HepG2 (cell line): ENCODE results near the gene TBC1D1. TPM values are rescaled to one million over a fixed set of nuclear protein-coding genes. Genes with fewer than 3 reads are reported as not detected.

Experiments used
- ATRX ChIP-seq: sonication (generic); formaldehyde crosslinking; IDR thresholded peaks from 2 replicates; pipeline ENCODE4 v1.4.0; 2020; ENCODE audit warnings: missing genetic modification reagents, borderline replicate concordance
- CBFB ChIP-seq: sonication (generic); formaldehyde crosslinking; IDR thresholded peaks from 2 replicates; pipeline ENCODE4 v1.4.0; 2020; ENCODE audit warnings: missing genetic modification reagents
- EED ChIP-seq: sonication (generic); formaldehyde crosslinking; IDR thresholded peaks from 2 replicates; pipeline ENCODE4 v1.5.0; 2020; ENCODE audit warnings: mild to moderate bottlenecking, missing genetic modification reagents
- EZH2 ChIP-seq: conservative IDR thresholded peaks from 2 replicates; pipeline ENCODE4 v1.6.1; 2012; ENCODE audit warnings: mild to moderate bottlenecking, low read depth, low read length, moderate library complexity
- FOXM1 ChIP-seq: sonication (generic); formaldehyde crosslinking; IDR thresholded peaks from 2 replicates; pipeline ENCODE4 v1.5.0; 2020; ENCODE audit warnings: missing genetic modification reagents
- KLF9 ChIP-seq: IDR thresholded peaks from 2 replicates; pipeline ENCODE4 v1.6.1; 2016; ENCODE audit warnings: low read depth
- MEF2D ChIP-seq: sonication (generic); formaldehyde crosslinking; IDR thresholded peaks from 2 replicates; pipeline ENCODE4 v1.5.1; 2020; ENCODE audit warnings: mild to moderate bottlenecking, missing genetic modification reagents
- MEIS1 ChIP-seq: sonication (generic); formaldehyde crosslinking; IDR thresholded peaks from 2 replicates; pipeline ENCODE4 v1.9.0; 2021; ENCODE audit warnings: mild to moderate bottlenecking, missing genetic modification reagents, moderate library complexity, borderline replicate concordance
- MYC ChIP-seq: sonication (generic); formaldehyde crosslinking; IDR thresholded peaks from 2 replicates; pipeline ENCODE4 v1.9.0; 2021; ENCODE audit warnings: missing genetic modification reagents, borderline replicate concordance
- NFATC3 ChIP-seq: sonication (generic); formaldehyde crosslinking; IDR thresholded peaks from 2 replicates; pipeline ENCODE4 v1.5.1; 2020; ENCODE audit warnings: mild to moderate bottlenecking, missing genetic modification reagents
- PHB2 ChIP-seq: fragments of 450-650 bp; IDR thresholded peaks from 2 replicates; pipeline ENCODE4 v1.6.1; 2018; ENCODE audit not compliant: partially characterized antibody
- POLR2G ChIP-seq: fragments of 200-400 bp; formaldehyde crosslinking; IDR thresholded peaks from 2 replicates; pipeline ENCODE4 v1.6.1; 2018; ENCODE audit warnings: mild to moderate bottlenecking, low read depth, low read length, moderate library complexity
- SSRP1 ChIP-seq: IDR thresholded peaks from 2 replicates; pipeline ENCODE4 v1.6.1; 2016; ENCODE audit warnings: control low read depth
- STAT5B ChIP-seq: sonication (generic); formaldehyde crosslinking; IDR thresholded peaks from 2 replicates; pipeline ENCODE4 v1.4.0; 2020; ENCODE audit warnings: missing genetic modification reagents
- ZBTB1 ChIP-seq: sonication (generic); formaldehyde crosslinking; IDR thresholded peaks from 2 replicates; pipeline ENCODE4 v1.4.0; 2020; ENCODE audit warnings: missing genetic modification reagents, borderline replicate concordance
- ZFP1 ChIP-seq: IDR thresholded peaks from 2 replicates; pipeline ENCODE4 v1.6.1; 2016
- ZNF251 ChIP-seq: sonication (generic); formaldehyde crosslinking; IDR thresholded peaks from 2 replicates; pipeline ENCODE4 v1.9.0; 2021; ENCODE audit warnings: mild to moderate bottlenecking, missing genetic modification reagents
- ZNF260 ChIP-seq: sonication (generic); formaldehyde crosslinking; IDR thresholded peaks from 2 replicates; pipeline ENCODE4 v1.4.0; 2020; ENCODE audit warnings: missing genetic modification reagents, low read depth, mild to moderate bottlenecking, borderline replicate concordance
- ZNF562 ChIP-seq: sonication (generic); formaldehyde crosslinking; IDR thresholded peaks from 2 replicates; pipeline ENCODE4 v1.8.0; 2022; ENCODE audit warnings: missing genetic modification reagents, borderline replicate concordance
- ZNF570 ChIP-seq: sonication (generic); formaldehyde crosslinking; IDR thresholded peaks from 2 replicates; pipeline ENCODE4 v1.4.0; 2020; ENCODE audit warnings: mild to moderate bottlenecking, missing genetic modification reagents, borderline replicate concordance
- ZNF607 ChIP-seq: sonication (generic); formaldehyde crosslinking; IDR thresholded peaks from 2 replicates; pipeline ENCODE4 v1.5.1; 2020; ENCODE audit warnings: missing genetic modification reagents, mild to moderate bottlenecking, borderline replicate concordance
- ZNF746 ChIP-seq: sonication (generic); formaldehyde crosslinking; IDR thresholded peaks from 2 replicates; pipeline ENCODE4 v1.8.0; 2022; ENCODE audit warnings: mild to moderate bottlenecking, missing genetic modification reagents
- polyA plus RNA-seq, 8 experiments: library from polyadenylated mRNA; depleted of rRNA in 3 of 8; stranded (reverse) in 7 of 8; unstranded in 1 of 8; fragments of >200 nt; fragmentation: Illumina TruSeq in 4 of 8; extraction: Trizol in 4 of 8; gene quantifications; 2 replicates each; pipeline versions ENCODE4 v1.2.1 to v1.2.3, GENCODE V29; 2011 to 2016; ENCODE audit warnings: low read depth in 4 of 8, missing spikeins in 1 of 8, mixed read lengths in 1 of 8; ENCODE audit not compliant: insufficient read depth in 1 of 8
- total RNA-seq, 5 experiments: library from RNA; depleted of rRNA; stranded (reverse); fragments of >200 nt; fragmentation: Illumina TruSeq; extraction: Trizol; gene quantifications; 2 replicates each; pipeline ENCODE4 v1.2.3, GENCODE V29; 2016; ENCODE audit warnings: low read depth in 1 of 5
- TF ChIP-seq, protein P1 (sequence below): sonication (generic); formaldehyde crosslinking; IDR thresholded peaks from 2 replicates; pipeline ENCODE4 v1.8.0; 2022; ENCODE audit warnings: low read depth, missing genetic modification reagents
- TF ChIP-seq, protein P2 (sequence below): sonication (generic); formaldehyde crosslinking; IDR thresholded peaks from 2 replicates; pipeline ENCODE4 v1.8.0; 2022; ENCODE audit warnings: missing genetic modification reagents, mild to moderate bottlenecking, borderline replicate concordance
- TF ChIP-seq, protein P3 (sequence below): sonication (generic); formaldehyde crosslinking; IDR thresholded peaks from 2 replicates; pipeline ENCODE4 v1.4.0; 2020; ENCODE audit warnings: mild to moderate bottlenecking, missing genetic modification reagents
- TF ChIP-seq, protein P4 (sequence below): sonication (generic); formaldehyde crosslinking; IDR thresholded peaks from 2 replicates; pipeline ENCODE4 v1.5.1; 2020; ENCODE audit warnings: missing genetic modification reagents, mild to moderate bottlenecking, borderline replicate concordance

Gene TBC1D1
- total and polyA plus RNA-seq, 2 of the 13 experiments (the other 11 are each of a cell fraction or from before 2014, with no cell fraction given), result 37.3 to 62.8 TPM

DNA sequence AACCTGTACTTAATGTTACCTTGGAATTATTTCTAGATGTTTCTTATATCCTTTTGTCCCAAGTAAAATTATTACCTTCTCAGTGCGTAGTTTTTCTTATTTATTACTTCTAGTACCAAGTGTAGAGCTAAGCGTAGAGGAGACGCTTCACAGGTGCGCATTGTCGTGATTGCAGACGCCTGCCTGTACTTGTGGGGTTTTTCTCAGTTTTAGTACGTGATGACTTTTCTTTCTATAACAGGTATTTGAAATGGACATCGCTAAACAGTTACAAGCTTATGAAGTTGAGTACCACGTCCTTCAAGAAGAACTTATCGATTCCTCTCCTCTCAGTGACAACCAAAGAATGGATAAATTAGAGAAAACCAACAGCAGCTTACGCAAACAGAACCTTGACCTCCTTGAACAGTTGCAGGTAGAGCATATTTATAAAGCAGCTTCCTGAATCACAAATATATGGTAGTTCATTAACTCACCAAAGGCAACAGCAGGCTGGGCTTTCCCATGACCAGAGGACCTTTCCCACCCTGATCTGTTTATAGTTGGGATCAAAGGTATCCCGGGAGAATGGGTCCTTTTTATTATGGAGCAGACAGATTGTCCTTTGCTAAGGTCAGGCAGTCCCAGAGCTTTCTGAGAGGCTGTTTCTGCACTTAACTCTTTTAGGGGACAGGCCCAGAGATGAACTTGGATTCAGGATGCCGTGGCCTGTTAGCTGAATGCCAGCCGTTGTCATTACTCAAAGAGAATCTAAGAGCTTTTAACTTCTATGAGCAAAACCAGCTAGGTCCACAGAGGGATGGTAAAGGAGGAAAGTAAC lies 242.2 kb downstream of the TBC1D1 start (continued):
- TF ChIP-seq, protein P1, sequence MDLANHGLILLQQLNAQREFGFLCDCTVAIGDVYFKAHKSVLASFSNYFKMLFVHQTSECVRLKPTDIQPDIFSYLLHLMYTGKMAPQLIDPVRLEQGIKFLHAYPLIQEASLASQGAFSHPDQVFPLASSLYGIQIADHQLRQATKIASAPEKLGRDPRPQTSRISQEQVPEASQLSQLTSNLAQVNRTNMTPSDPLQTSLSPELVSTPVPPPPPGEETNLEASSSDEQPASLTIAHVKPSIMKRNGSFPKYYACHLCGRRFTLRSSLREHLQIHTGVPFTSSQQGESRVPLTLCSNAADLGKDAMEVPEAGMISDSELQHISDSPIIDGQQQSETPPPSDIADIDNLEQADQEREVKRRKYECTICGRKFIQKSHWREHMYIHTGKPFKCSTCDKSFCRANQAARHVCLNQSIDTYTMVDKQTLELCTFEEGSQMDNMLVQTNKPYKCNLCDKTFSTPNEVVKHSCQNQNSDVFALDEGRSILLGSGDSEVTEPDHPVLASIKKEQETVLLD (CRISPR knock-in tag), result no peak
- 0 out of 2 replicates have a peak, but pooled peaks have one; percentile 84 for TF ChIP-seq KLF9 (CRISPR knock-in tag)
- no peak for TF ChIP-seq PHB2
- TF ChIP-seq STAT5B, result peak; percentile 87
- TF ChIP-seq MEF2D (CRISPR knock-in tag), result peak; percentile 99
- TF ChIP-seq ZFP1 (CRISPR knock-in tag), result peak; percentile 32; the same call in 1 of the 2 replicates
- no peak for TF ChIP-seq ZBTB1 (CRISPR knock-in tag)
- TF ChIP-seq, protein P2, sequence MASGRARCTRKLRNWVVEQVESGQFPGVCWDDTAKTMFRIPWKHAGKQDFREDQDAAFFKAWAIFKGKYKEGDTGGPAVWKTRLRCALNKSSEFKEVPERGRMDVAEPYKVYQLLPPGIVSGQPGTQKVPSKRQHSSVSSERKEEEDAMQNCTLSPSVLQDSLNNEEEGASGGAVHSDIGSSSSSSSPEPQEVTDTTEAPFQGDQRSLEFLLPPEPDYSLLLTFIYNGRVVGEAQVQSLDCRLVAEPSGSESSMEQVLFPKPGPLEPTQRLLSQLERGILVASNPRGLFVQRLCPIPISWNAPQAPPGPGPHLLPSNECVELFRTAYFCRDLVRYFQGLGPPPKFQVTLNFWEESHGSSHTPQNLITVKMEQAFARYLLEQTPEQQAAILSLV (CRISPR knock-in tag), result no peak
- no peak for TF ChIP-seq ZNF251 (CRISPR knock-in tag)
- TF ChIP-seq ZNF260, result no peak
- TF ChIP-seq FOXM1 (CRISPR knock-in tag), result no peak
- TF ChIP-seq, protein P3, sequence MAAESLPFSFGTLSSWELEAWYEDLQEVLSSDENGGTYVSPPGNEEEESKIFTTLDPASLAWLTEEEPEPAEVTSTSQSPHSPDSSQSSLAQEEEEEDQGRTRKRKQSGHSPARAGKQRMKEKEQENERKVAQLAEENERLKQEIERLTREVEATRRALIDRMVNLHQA, result peak; percentile 82; the same call in 1 of the 2 replicates
- TF ChIP-seq ZNF746 (CRISPR knock-in tag), result peak; percentile 89; the same call in 1 of the 2 replicates
- TF ChIP-seq MYC (CRISPR knock-in tag), result no peak
- peak; percentile 78 for TF ChIP-seq CBFB
- no peak for TF ChIP-seq ATRX (CRISPR knock-in tag)
- TF ChIP-seq ZNF562 (CRISPR knock-in tag), result no peak
- no peak for TF ChIP-seq EED (CRISPR knock-in tag)
- TF ChIP-seq, protein P4, sequence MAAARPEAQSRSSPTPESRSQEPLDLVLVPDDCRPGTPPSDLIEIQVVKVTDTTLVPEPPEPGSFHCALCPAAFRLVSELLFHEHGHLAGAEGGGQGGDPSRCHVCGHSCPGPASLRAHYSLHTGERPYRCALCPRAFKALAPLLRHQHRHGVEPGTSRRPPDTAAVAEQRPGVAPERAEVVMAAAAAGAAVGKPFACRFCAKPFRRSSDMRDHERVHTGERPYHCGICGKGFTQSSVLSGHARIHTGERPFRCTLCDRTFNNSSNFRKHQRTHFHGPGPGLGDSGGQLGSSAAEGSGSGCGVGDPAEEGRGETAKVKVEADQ (CRISPR knock-in tag), result no peak
- TF ChIP-seq POLR2G, result peak; percentile 40
- TF ChIP-seq ZNF607 (CRISPR knock-in tag), result no peak
- no peak for TF ChIP-seq NFATC3
- TF ChIP-seq MEIS1 (CRISPR knock-in tag), result peak; percentile 80; the same call in 1 of the 2 replicates
- no peak; the same call in 1 of the 2 replicates for TF ChIP-seq SSRP1 (CRISPR knock-in tag)
- no peak for TF ChIP-seq EZH2
- TF ChIP-seq ZNF570, result no peak
